GM19455 (cell line): ENCODE data around the gene AP2S1.
"Not testable (repeated sequence)": the region's sequence is repeated elsewhere in the genome, so short reads cannot be mapped to it uniquely, and the experiment has no call there.

Experiments used
- ATAC-seq: cut with Tn5 transposase; IDR thresholded peaks from one replicate; pipeline ENCODE4 v1.9.1; 2021; ENCODE audit not compliant: unreplicated experiment

AP2S1 gene

DNA sequence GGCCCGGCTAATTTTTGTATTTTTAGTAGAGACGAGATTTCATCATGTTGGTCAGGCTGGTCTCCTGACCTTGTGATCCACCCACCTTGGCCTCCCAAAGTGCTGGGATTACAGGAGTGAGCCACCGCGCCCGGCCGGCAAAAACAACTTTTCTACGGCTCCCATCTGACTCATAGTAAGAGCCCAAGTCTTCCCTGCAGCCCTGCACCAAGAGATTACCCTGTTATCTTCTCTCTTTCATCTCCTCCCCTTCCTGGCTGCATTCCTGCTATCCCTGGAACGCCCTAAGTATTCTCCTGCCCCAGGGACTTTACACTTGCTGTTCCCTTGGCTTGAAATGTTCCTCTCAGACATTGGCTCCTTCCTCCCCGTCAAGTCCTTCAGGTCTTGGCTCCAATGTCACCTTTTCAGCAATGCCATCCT is 6.6 kb downstream of the AP2S1 start:
- ATAC-seq = no peak

DNA sequence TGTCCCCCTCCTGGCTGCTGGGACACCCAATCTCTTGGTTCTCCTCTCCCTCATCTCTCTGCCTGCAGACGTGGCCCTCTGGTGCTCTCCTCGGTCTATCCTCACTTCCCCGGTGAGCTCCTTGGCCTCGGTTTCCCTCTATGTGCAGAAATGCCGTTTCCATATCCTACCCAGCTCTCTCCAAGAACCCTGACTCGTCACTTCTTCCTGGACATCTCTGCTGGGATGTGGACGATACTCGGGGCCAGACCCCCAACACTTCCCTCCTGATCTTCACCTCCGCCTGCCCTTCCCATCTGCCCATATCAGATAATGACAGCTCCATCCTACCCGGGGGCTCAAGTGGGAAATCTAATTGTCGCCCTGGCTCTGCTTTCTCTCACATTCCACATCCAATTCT is 7.9 kb downstream of the AP2S1 start:
- ATAC-seq = no peak

DNA sequence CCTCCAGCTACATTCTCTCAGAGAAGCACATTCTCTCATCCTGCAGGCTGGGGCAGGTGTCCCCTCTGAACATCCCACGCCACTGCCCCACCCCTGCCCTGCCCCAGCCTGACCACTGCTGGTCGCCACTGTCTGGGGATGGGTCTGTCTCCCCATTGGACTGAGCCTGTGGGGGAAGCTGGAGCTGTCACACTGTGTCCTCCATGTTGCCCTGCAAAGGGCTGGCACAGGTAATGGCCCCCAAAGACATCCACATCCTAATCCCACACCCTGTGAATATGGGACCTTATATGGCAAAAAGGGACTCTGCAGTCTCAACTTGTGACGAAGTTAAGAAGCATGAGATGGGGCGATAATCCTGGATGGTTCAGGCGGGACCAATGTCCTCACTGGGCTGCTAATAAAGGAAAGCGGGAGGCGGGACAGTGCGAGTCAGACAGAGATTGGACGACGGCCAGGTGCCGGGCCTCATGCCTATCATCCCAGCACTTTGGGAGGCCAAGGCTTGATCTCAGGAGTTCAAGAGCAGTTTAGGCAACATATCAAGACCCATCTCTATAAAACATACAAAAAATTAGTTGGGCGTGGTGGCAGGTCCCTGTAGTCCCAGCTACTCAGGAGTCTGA is 9.1 kb downstream of the AP2S1 start:
- ATAC-seq = no peak

DNA sequence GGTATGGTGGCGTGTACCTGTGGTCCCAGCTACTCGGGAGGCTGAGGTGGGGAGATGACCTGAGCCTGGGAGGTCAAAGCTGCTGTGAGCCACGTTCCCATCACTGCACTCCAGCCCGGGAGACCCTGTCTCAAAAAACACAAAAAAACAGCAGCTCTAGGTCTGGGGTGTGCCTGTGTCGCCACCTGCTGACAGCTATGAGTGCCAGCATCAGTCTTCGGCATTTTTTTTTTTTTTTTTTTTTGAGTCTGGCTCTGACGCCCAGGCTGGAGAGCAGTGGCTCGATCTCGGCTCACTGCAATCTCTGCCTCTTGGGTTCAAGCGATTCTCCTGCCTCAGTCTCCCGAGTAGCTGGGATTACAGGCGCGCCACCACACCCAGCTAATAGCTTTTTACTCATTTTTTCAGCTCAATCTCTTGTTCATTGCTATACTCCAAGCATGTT is 10.1 kb downstream of the AP2S1 start:
- no peak for ATAC-seq

DNA sequence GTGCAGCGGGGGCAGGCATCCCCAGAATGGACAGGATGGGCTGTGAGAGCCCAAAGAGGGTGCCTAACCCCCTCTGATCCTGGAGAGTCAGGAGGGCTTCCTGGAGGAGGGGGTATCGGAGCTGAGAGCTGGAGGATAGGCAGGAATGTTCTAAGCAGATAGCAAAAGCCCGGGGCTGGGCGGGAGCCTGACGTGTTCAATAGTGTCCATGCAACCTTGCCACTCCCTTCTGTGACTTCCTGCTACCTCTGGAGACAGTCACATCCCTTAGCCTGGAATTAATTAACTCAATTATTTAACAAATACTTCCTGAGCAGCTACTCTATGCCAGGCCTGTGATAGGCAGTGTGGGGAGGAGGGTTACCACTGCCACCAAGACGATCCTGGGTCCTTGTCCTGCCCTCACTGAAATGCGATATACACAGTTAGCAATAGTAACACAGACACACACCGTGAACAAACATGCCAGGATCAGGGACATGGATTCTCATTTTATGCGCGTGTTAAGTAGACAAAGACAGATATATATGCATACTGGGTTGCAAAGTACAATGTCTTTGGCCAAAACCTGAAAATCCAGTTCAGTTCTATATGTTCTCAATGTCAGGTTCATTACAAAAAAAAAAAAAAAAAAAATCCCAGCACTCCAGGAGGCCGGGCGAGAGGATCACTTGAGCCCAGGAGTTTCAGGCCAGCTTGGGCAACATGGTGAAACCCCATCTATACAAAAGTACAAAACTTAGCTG is 10.7 kb downstream of the AP2S1 start:
- no peak for ATAC-seq

DNA sequence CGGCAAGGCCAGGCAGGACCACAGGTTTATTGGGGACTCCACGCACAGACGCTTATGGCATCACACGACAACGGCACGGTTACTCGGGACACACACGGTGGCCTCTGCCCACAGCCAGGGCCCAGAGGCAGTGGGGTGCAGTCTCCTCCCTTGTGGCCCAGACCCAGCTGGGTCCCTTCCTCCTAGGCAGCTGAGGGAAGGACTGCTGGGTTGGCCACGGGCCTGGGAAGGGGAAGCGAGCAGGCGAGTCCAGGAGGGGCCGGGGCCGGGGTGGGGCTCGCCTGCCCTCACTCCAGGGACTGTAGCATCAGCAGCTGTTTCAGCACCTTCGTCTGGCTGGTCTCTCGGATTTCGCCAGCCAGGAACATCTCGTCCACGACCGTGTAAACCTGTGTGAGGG is 12.5 kb downstream of the AP2S1 start:
- ATAC-seq = no peak

DNA sequence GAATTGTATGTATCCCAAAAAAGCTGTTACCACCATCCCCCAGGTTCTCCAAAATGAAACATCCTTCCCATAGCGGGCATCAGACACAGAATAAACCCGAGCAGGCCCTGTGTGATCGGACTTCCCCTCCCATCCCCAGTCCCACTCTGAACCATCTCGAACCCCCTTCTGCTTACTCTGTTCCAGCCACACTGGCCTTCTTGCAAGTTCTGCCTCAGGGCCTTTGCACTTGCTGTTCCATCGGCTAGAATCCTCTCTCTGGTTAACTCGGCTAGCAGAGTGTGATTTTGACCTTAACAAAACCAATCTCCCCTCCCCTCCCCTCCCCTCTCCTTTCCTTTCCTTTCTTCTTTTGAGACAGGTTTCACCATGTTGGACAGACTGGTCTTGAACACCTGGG is 15.7 kb downstream of the AP2S1 start:
- no peak for ATAC-seq

DNA sequence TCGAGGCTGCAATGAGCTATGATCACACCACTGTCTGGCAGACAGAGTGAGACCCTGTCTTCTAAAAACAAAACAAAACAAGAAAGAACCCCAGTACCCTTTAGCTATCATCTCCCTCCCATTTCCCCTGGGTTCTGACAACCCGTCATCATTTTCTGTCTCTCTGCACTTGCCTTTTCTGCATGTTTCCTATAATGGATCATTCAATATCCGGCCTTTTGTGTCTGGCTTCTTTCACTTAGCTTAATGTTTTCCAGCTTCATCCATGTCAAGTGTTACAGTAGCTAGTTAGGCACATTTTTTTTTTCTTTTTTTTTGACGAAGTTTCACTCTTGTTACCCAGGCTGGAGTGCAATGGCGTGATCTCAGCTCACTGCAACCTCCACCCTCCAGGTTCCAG is 16.5 kb downstream of the AP2S1 start:
- no peak for ATAC-seq

DNA sequence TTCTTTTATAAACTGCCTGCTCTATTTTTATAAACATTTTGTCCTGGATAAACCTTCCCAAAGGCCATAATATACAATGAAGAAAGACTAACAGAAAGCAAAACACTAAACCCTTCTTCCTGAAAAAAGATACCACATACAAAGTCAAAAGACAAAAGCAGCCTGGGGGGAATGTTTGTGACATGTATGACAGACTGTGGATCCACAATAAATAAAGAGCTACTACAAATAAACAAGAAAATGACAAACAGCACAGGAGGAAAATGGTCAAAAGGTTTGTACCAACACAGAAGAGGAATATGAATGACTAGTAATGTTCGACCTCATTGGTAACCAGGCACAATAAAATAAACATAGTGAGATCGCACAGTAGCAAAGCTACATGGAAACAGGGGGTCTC is 19.8 kb downstream of the AP2S1 start:
- ATAC-seq = no peak

DNA sequence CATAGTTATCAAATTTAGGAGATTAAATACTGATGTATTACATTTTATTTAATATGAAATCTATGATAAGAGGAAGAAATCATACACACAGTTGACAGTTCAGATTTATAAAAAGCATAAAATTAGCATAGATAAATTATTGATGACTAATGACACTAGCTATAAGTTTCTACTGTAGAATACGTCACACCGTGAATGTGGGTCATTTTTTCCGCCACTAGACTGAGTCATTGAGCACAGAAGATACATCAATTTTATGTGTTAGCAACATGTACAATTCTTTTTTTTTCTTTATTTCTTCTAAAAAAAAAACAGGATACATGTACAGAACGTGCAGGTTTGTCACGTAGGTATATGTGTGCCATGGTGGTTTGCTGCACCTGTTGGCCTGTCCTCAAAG is 22.2 kb downstream of the AP2S1 start:
- no peak for ATAC-seq

DNA sequence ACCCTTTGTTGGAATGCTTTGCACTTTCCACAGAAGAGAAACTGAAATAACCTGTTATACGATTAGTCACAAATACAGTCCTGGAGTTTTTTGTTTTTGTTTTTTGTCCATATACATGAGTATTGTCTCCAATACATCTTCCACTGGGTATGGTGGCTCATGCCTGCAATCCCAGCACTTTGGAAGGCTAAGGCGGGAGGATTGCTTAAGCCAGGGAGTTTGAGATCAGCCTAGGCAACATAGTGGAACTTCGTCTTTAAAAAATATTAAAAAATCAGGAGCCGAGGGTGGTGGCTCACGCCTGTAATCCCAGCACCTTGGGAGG is 25.0 kb downstream of the AP2S1 start:
- ATAC-seq = no peak

DNA sequence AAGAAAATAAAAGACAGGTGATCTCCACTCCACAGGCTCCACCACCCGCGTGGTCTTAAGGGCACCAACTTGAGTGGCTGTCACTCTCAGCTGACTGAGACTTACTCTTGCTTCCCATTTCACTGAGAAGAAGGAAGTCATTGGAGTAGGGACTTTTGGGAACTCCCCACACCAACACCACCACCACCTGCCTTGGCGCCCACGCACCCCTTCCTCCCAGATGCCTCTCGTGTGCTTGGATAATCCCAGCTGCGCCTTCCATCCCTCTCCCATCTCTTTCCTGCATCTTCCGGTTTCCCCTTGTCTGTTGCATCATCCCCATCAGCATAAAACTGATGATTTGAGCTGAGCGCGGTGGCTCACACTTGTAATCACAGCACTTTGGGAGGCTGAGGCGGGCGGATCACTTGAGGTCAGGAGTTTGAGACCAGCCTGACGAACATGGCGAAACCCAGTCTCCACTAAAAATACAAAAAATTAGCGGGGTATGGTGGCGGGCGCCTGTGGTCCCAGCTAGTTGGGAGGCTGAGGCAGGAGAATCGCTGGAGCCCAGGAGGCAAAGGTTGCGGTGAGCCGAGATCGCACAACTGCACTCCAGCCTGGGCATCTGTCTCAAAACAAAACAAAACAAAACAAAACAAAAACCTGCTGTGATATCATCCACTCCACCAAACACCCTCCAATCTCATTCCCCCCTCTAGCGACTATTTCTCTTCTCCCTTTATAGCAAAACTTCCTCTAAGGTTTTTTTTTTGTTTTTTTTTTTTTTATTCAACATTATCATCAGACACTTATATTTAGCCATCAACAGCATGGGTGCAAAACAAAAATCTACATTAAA is 25.5 kb downstream of the AP2S1 start:
- ATAC-seq = no peak

DNA sequence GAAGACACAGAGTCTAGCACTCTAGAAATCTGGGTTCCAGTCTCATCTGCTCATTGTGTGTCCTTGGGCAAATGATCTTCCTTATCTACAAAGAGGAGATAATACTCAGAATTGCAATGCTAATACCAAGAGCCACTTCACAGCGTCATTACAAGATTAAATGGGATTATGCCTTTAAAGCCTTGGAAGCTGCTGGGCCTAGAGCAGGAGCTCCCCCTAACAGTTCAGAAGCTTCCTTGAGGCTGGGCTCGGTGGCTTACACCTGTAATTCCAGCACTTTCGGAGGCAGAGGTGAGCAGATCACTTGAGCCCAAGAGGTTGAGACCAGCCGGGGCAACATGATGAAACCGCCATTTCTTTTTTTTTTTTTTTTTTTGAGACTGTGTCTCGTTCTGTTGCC is 27.6 kb downstream of the AP2S1 start:
- ATAC-seq = no peak

DNA sequence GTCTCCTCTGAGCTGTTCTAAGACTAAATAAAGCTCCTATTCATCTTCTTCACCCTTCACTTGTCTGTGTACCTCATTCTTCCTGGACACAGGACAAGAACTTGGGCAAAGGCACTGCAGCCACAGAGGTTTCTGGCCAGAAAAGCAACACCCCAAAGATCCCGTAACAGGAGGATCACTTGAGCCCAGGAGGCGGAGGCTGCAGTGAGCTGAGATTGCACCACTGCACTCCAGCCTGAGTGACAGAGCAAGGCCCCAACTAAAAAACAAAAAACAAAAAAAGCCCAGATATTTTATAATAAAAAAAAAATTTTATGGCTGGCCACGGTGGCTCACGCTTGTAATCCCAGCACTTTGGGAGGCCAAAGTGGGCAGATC is 28.2 kb downstream of the AP2S1 start:
- ATAC-seq = not testable (repeated sequence)

DNA sequence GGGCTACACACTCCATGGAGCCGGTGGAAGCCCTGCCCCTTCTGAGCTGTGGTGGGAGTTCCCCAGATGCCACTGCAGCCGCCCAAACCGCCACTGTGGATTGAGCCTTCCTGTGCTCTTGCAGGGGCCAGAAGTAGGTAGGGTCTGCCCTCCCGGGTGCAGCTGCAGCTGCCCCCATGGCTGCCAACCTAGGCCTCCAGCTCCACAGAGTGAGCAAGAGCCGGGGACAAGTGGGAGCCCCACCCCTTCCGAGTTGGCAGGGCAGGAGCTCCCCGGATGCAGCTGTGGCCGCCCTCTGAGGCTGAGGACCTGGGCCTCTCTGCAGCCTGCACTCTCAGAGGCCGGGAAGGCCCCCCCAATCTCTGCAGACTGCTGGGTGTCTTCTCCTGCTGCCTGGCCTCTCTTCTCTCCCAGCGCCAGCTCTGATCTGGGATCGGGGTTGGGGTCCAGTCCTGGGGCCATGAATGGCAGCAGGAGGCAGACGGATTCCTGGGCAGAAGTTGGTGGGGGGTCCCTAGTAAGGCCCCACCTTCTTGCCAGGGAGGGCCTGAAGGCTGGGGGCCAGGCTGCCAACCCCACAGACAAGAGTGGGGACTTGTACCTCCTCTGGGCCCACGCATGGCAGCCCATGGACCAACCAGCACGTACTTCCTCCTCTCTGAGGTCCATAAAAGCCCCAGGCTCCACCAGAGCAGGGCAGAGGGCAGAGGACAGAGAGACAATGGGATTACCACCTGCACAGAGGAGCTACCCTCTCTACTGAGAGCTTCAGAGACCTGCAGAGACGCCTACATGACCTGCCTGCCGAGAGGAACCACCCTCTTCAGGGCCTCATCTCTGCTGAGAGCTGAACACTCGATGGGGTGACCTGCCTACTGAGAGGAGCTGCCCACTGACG is 28.9 kb downstream of the AP2S1 start:
- no peak for ATAC-seq

DNA sequence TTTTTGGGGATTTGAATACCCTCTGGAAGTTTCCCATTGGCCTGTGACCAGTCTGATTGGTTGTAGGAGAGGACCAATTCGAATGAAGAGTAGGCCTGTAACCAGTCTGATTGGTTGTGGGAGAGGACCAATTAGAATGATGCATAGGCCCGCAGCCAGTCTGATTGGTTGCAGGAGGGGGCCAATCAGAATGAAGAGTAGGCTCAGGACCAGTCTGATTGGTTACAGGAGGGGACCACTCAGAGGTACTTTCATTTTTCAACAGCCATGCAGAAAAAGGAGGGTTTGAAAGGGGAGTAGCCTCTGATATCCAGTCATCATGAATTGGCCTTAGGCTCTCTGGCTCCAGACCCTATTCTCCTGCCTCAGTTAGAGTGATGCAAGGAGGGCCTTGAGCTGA is 31.8 kb downstream of the AP2S1 start:
- no peak for ATAC-seq

DNA sequence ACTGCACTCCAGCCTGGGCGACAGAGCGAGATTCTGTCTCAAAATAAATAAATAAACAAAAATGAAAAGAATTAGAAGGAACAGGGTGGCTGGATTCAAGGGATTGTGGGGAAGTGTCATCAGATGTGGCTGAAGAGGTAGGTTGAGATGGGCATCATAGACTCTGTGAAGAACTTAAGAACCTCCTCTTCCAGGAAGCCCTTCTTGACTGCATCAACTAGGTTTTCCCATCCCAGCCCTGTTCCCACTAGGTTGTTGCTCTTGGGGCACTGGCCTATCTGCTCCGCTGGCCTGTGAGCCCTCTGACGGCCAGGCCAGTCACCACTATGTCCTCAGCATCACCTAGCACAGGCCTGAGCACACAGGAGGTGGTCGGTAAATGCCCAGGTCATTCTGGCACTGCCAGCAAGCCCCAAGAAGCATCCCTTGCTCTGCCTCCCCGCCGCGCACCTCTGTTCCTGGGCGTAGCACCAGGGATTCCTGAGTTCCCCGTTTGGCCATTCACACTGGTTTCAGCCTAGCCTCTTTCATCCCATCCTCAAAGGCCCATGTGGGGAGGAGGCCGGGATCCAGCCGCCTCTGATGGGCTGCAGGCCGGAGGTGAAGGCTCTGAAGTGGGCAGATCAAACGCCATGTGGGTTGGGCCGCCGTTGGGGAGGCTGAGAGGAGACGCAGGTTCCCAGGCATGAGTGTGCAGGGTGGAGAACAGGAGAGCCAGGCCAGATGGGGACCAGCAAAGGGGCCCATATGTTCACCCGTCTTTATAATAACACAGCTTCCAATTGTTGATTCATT is 34.6 kb downstream of the AP2S1 start:
- ATAC-seq = no peak

DNA sequence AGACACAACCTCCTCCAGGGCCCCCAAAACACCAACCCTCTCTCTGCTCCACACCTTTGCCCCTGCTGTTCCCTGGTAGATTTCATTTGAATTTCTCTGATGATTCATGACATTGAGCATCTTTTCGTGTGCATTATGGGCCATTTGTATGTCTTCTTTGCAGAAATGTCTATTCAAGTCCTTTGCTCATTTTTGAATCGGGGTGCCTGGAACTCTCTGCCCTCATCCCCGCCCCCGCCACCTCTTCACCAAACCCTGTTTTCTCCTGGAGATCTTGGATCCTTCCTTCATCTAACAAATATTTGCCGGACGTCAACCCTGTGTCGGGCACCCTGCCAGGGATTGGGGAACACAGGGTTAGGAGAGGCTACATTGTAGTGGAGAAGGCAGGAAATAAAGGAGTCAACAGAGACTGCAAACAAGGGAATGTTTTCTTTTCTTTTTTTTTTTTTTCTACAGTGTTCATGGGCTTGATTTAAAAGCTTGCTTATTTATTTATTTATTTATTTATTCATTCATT is 36.7 kb downstream of the AP2S1 start:
- ATAC-seq = no peak

DNA sequence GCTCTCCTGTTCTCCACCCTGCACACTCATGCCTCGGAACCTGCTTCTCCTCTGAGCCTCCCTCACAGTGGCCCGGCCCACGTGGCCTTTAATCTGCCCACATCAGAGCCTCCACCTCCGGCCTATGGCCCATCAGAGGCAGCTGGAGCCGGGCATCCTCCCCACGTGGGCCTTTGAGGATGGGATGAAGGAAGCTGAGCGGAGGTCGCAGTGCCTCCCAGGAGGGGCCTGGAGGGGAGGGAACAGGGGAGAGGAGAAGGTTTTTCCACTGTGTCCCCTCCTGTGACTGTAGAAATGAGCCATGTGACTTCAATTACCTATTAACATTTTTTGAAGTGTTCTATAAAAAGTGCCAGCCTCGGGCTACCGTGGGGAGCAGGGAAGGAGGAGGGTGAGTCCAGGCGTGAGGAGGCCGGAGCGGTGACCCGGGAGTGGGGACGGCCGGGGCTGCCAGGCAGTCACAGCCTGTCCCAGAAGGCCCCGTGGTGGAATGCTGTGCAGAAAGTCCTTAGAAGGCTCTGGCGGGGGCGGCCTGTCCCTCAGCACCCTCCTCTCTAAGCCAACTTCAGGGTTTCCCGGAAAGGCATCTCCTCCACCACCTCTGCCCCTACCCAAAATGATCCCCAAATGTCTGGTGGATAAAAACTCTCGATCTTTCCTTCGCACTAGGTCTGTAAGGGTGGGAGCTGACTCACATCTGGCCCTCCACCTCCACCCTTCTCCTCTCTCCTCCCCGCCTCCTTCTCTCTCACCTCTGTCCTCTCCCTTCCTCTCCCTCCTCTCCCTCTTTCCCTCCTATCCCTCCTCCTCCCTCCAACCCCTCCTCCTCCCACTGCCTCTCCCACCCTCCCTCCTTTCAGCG is 37.4 kb downstream of the AP2S1 start:
- no peak for ATAC-seq
